ENCODE data around the gene ABCB9.

The ABCB9 gene

DNA sequence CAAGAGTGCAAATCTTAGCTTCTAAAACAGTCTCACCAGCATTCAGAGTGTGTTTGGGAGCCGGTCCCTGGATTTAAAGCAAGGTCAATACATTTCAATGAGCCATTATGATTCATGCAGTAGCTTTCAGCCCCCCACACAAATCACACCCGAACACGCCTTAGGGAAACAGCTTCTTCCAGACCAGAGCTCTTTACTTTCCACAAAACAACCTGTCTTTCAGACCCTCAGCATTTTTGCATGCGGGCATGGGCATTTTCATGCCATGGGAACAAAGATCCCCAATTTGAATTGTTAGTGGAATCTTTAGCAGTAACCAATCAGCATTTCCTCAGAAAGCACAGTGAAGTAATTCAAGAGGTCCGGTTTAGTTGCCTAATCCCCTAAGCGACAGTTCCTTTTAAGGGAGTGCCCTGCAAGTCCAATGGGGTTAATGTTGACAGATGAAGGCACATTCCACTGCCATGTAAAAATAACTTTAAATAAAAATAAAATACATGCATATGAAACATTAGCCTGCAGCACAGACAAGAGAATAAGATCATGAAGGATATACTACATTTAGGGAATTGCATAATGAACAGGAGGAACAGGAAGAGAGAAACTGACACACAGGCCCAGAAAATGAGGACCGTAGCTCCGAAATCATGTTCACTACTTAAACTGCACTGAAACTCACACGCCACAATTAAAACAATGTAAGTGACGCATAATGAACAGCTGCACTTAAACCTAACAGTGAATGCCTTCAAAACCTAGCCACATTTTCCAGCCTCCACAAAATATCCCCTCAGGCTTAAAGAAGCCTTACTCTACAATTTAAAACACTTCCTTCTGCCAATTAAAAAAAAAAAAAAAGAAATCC lies 74.4 kb downstream of the ABCB9 start:
- DNase-seq: peak; percentile 60

DNA sequence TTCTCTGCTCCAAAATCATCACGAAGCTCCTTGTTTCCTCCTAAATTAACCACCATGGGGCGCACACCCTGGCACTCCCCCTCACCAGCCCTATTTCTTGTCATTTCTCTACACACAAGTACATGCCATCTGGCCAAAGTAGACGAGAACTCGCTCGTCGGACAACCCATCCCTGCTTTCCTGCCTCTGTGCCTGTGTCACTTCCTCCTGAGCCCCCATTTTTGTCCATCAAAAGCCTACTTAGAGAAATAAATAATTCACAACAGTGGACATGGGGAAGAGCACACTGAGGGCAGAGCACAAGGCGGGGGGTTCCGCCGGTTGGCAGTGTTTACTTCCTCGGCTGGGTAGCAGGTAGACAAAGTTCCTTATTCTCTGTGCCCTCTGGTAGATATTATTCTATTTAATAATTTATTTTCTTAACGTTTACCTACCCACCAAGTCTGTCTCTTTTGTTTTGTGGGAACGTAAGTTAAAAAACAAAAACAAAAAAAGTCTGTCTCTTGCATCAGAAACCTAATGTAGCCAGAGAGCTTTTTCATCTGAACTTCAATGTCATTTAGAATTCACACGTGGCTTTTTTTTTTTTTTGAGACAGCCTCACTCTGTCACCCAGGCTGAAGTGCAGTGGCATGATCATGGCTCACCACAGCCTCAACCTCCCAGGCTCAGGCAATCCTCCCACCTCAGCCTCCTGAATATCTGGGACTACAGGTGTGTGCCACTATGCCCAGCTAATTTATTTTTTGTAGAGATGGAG lies 76.3 kb downstream of the ABCB9 start:
- no peak for DNase-seq

DNA sequence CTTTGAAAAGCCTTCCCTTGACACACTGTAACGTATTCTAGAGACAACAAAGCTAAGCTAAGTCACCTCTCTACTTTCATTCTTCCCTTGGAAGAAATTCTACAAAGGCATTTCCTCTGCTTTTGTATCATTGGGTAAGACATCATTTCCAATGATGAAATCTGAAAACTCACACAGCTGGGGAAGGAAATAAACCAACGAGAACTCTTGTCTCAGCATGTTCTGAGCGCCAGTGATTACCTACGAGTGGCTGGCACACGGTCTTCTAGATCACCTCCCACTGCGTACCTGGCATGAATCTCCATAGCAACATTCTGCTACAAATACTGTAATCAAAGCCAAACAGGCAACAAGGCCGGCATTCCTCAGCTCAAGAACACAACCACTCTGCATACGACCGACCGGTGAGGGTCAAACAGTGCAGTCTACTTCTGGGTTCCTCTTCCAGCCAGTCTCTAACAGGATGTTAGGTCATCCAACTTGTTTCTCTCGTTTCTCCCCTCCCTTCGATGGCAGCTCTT lies 78.0 kb downstream of the ABCB9 start:
- DNase-seq: peak; percentile 96

DNA sequence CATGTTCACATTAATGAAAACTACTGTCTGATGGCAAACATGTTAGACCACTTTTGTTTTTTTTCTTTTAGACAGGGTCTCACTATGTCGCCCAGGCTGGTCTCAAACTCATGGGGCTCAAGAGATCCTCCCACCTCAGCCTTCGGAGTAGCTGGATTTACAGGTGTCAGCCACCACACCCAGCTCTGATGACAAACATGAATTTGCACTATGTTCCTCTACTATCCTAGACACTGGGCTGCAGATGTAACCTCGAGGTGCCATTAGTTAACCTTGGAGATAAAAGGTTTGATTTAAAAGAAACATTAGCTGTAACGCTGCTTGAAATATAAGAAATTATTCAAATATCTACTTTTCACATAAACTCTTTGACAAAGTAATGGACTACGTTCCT lies 78.4 kb downstream of the ABCB9 start:
- no peak for DNase-seq

DNA sequence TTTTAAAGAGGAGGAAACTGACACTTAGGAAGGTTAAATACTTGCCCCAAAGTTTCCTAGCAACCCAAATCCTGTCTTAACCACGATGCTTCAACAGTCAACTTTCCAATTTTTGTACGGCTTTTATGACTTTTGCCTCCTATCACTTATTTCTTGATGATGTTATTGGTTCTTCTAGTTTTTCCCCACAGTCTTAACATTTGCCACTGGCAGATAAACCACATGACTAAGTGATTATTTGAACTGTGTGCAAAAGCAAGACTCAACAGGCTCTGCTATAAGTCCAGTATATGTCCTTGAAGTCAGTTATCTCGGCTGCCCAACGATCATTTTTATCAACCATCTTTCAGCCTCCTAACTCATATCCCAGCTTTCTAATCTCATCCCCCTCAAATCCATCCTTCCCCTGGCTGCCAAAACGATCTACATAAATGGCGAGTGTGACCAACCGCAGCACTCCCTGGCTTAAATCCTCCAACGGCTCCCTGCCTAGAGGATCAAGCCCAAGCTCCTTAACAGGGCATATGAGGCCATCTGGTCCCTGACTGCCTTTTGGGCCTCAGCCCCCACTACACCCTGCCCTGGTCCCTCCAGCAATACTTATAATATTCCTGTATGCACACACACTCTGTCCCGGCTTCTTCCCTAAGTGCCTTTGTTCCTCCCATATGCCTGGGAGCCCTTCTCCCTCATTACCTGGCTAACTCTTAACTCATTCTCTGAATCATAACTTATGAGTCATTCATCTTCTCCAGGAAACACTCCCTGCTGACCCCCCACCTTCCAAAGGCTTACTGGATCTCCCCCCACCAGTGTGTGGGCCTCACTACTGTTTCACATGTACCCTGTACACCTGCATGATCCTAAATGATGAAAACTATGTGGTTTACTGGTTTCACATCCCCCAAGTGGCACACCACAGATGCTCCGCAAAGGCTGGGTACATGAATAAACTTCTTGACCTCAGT lies 79.1 kb downstream of the ABCB9 start:
- DNase-seq: peak; percentile 89

DNA sequence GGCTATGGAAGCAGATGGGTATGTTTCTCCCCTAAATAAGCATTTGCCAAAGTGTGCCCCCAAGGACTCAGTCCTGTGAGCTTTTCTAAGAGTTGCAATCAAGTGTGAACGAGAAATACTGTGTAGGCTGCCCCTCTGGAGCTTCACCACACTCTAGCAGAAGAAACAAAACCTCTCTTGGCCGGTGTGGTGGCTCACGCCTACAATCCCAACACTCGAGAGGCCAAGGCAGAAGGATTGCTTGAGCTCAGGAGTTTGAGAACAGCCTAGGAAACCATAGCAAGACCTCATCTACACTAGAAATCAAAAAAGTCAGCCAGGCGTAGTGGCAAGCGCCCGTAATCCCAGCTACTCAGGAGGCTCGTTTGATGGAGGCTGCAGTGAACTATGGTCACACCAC lies 80.1 kb downstream of the ABCB9 start:
- no peak for DNase-seq

DNA sequence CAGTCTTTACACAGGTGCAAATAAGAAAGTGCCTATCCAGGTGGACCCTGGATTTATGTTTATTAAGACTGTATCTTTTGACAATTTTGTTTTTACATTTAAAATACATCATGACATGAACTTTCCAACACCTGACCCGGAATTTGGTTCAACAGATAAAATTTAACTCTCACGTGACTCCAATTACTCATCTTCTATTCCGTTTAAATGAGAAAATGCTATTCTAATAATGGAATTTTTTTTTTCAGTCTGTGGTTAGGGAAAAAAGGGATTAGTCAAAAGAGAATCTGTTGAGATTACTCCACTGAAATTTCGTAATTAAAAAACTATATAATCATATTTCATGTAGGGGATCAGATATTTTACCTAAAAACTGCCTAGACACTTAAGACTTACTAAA lies 81.4 kb downstream of the ABCB9 start:
- no peak for DNase-seq

DNA sequence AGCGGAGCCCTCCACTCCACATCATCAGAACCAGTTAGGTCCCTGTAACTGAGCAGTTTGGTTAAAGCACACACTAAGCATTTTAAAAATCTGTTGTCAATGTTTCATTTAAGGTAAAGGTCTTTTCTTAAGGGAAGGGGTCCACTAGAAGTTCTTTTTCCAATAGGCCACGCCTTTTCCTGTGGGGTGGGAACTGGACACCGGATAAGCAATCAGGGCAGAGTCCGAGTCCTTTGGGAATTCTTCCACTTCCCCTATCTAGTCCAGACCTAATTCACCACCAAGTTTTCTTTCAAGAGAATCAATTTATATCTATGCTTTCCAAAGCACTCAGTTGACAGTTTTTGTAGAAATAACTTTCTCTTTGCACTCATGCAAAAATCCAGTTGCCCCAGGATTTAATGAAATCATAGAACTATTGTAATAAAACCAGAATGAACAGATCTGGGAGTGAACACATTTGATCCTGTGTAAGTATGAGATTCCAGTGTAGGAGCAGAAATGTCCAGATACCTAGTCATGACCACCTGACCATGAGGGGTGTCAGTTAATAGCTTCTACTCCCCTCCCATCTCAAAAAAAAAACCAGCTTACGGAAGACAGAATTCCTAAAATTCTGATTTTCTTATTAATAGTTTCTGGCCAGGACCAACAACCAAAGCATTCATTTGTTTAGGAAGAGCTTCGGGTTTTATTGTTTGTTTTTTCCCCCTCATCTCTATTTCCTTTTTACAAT lies 82.0 kb downstream of the ABCB9 start:
- DNase-seq: peak; percentile 29

DNA sequence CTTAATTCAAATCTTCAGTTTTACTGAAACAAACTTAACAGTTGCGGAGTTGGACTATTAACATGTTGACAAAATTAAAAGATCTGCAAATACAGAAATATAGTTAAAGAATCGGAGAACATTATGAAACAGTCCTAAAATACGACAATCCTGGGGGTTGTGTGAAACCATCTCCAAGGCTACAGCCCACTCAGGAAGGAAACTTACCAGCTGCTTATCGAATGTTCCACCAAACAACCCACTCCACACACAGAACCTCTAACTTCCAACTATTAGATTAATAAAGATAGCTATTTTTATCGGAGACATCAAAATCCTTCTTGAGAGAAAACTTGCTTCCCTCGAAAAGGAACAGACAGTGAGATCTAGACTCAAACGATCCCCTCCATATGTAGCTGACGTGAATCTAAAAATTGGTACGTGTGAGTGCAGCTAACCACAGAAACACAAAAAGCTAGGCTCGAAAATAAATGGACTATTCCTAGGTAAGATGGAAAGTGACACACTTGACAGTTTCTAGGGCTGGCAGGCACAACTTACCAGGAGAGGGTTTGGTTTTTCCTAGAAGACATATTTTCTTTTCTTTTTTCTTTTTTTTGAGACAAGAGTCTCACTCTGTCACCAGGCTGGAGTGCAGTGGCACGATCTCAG lies 83.2 kb downstream of the ABCB9 start:
- no peak for DNase-seq

DNA sequence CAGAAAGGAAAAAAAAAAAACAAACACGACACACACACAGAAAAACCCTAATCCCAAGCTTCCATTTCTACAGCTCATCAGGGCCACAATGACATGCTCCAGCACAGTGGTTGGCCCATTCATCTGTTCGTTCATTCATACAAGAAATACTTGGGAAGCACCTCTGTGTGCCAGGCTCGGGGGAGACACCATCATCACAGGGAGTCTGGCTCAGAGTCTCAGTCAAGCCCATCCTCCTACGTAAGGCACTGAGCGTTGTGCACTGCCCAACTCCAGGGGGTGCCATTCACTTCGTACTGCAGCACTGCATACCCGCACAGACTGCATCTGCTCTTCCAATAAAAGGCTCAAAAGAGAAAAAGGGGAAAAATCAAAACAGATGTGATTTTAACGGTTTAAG lies 85.6 kb downstream of the ABCB9 start:
- DNase-seq: peak; percentile 85

DNA sequence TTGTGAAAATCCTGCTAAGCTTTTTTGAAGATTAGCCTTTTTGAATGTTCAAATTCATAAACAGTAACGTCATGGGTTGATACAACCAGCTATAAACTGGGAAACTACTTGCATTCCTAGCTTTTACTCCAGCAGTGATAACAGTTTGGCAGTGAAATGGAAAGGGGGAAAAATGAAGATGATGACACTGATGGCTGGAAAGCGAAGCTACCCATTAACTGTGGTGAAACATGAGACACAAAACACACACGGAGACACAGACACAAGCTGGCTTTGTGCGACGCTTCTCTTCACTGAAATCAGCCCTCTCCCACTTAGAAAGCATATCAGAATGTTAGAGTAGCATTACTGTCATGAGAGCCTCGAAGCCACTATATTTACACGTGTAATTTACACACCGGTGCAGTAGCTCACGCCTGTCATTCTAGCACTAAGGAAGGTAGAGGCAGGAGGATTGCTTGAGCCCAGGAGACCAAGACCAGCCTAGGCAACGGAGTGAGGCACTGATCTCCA lies 86.1 kb downstream of the ABCB9 start:
- peak; percentile 78 for DNase-seq
